GM12865 (cell line): ENCODE measurements around the gene CHST12.

Source experiments
- DNase-seq: peaks from one replicate; pipeline ENCODE4 v3.0.0; 2010; ENCODE audit warnings: low read depth
- H3K4me3 ChIP-seq: 2 replicates; pipeline ENCODE4 v1.5.1; 2011; ENCODE audit warnings: mild to moderate bottlenecking, low read depth, low read length, control low read depth
- CTCF ChIP-seq: IDR thresholded peaks from 2 replicates; pipeline ENCODE4 v1.5.1; 2011; ENCODE audit warnings: low read length, control low read depth, low read depth, inconsistent platforms; ENCODE audit not compliant: insufficient read depth; ENCODE audit errors: missing control alignments

Gene CHST12

GRCh38 chr7:2379161-2379560, 24.2 kb upstream of the CHST12 start:
- TF ChIP-seq CTCF: no peak

GRCh38 chr7:2379821-2380450, 23.5 kb upstream of the CHST12 start:
- no peak overlapping the region for H3K4me3 ChIP-seq
- no peak for TF ChIP-seq CTCF
- no peak for DNase-seq

More at GRCh38 chr7:2379161-2379560, 24.2 kb upstream of the CHST12 start:
- no peak for DNase-seq
- H3K4me3 ChIP-seq: no peak overlapping the region

DNA sequence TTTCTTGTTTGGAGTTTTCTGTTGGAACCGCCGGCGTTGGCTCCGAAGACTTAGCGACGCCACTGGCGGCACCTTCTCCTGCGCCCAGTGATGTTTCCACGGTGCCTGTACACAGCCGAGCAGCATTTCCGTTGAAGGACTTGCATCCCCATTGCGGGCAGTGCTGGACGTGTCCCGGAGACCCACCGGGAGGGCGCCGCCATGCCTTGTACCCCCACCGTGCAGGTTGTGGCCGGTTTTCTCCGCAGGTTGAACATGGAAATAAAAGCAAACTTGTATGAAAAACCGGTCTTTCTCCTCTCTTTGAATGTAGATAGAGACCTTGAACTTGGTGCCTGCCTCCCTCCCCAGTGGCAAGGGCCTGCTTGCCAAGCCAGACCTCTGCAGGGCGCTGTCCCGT, 22.9 kb upstream of the CHST12 start:
- no peak for DNase-seq
- no peak overlapping the region for H3K4me3 ChIP-seq
- no peak for TF ChIP-seq CTCF

DNA sequence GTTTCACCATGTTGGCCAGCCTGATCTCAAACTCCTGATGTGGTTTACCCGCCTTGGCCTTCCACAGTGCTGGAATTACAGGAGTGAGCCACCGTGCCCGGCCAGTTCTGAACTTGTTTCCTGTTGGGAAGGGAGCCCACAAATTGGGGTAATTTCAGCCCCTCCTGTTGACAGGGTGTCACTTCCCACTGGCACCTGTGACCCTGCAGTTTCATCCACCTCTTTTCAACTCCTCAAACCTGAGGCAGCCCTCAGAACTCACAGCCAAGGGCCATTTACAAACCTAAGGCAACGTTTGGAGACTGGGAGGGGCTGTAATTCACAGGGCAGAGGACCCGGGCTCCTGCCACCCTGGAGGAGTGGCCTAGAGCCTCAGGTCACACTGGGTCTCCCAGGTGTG, 22.2 kb upstream of the CHST12 start:
- no peak for TF ChIP-seq CTCF
- DNase-seq: no peak
- no peak overlapping the region for H3K4me3 ChIP-seq

DNA sequence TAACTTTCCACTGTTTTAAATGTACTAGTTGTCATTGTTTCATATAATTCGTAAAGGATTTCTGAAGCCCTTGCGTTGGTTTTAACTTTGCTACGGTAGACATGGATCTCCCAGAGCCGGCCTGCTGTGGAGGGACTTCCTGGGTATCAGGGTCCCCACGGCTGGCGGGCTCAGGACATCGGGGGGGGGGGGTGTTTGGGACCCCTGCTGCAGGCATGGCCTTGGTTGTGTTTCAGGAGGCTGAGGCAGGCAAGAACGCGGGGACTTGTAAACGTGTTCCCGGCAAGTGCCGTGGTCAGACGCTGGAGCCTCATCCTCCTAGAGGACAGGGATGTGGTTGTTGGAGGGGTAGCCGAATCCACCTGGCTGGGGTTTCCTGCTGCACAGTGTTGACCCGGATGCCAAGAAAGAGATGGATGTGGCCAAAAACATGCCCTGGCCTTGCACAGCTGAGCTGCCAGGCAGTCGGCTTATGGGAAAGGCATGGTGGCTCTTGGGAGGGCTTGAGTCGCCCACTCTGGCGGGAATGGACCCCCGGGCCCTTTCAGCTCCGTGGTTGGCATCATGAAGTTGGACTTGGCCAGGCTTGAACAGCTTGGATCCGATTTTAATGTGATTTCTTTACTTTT, 21.4 kb upstream of the CHST12 start:
- DNase-seq: no peak
- TF ChIP-seq CTCF: no peak
- no peak overlapping the region for H3K4me3 ChIP-seq

DNA sequence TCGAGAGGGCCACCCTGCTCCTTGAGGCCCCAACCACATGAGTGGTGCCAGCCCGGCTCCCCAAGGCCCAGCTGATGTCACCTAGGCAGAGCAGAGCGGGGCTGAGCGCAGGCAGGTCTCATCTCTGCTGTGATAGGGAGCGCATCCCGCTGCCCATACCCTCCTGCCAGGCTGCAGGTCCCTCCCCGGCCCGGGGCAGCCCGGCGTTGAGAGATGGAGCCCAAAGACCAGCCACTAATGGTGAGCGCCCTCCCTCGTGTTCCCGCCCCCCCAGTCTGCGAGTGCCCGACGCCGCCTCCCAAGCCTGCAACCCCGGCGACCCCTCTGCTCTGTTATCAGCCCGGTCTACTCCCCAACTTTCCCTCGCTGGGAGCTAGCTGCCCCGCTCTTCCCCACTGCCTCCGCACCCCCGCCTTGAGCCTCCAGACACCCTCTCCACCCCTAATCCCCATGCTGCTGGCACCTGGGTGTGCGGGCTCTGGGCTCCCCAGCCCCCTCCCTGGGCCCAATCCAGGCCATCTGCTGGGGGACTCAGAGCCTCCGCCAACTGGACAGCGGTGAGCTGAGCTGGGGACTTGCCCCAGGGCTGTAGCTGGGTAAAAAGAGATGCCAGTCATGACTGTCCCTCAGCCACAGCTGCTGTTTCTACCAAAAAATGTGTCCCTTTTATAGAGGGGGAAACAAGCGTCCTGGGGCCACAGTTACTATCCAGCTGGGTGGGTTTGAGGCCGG, 19.7 kb upstream of the CHST12 start:
- no peak overlapping the region for H3K4me3 ChIP-seq
- no peak for TF ChIP-seq CTCF
- no peak for DNase-seq
